Sigmoid colon (tissue), 4 donors: ENCODE measurements around the gene MTMR3.

Source experiments
- CTCF ChIP-seq, 4 experiments: fragments of 450-650 bp in 3 of 4; fragments of 200-600 bp in 1 of 4; IDR thresholded peaks; one replicate each; pipeline ENCODE4 v1.5.1; 2016 to 2019; ENCODE audit warnings: antibody characterized with exemption in 4 of 4, mild to moderate bottlenecking in 3 of 4, moderate library complexity in 2 of 4
- EP300 ChIP-seq, 4 donors: sonication (generic); formaldehyde crosslinking; IDR thresholded peaks; one replicate each; pipeline ENCODE4 v1.6.1; 2017; ENCODE audit warnings: antibody characterized with exemption in 4 of 4
- POLR2A ChIP-seq, 2 donors: fragments of 450-650 bp; IDR thresholded peaks; one replicate each; pipeline ENCODE4 v1.6.1; 2016; ENCODE audit warnings: antibody characterized with exemption in 2 of 2, mild to moderate bottlenecking in 2 of 2, moderate library complexity in 2 of 2
- POLR2AphosphoS5 ChIP-seq, 4 donors: sonication (generic); formaldehyde crosslinking; IDR thresholded peaks; one replicate each; pipeline ENCODE4 v1.6.1; 2017; ENCODE audit warnings: antibody characterized with exemption in 4 of 4

- TF ChIP-seq POLR2A (IDR thresholded peaks at IDR 0.05) (no peak), POLR2AphosphoS5 (IDR thresholded peaks at IDR 0.05) (no peak), CTCF (IDR thresholded peaks at IDR 0.05) (no peak), EP300 (IDR thresholded peaks at IDR 0.05) (no peak)
Measured at GRCh38 chr22:29883775-29884097, 762 bp downstream of the MTMR3 start.
